Measurements from ENCODE around the gene MMP28. TPM values are rescaled to one million over a fixed set of nuclear protein-coding genes. Genes with fewer than 3 reads are reported as not detected.

MMP28 gene
- total RNA-seq, 2 donors from 2014 or later, result 62.5 to 66.7 TPM

GRCh38 chr17:35812456-35812855, 17.0 kb upstream of the MMP28 start:
- no peak for DNase-seq
- Histone ChIP-seq H3K9ac (ENCODE audit: low read depth in 2 of 2, low read length in 2 of 2) (no peak overlapping the region), H3K36me3 (peaks cover 8% of the 10 kb centered on the region), H3K4me1 (peaks cover 14% of the 10 kb centered on the region), H3K9me3 (no peaks in the 10 kb centered on the region), H3K4me3 (no peak overlapping the region), H3K27me3 (no peaks in the 10 kb centered on the region), H3K27ac (no peak overlapping the region)
- intact Hi-C loops (cut with DNase I), result no loop called here
- TF ChIP-seq, protein P1, sequence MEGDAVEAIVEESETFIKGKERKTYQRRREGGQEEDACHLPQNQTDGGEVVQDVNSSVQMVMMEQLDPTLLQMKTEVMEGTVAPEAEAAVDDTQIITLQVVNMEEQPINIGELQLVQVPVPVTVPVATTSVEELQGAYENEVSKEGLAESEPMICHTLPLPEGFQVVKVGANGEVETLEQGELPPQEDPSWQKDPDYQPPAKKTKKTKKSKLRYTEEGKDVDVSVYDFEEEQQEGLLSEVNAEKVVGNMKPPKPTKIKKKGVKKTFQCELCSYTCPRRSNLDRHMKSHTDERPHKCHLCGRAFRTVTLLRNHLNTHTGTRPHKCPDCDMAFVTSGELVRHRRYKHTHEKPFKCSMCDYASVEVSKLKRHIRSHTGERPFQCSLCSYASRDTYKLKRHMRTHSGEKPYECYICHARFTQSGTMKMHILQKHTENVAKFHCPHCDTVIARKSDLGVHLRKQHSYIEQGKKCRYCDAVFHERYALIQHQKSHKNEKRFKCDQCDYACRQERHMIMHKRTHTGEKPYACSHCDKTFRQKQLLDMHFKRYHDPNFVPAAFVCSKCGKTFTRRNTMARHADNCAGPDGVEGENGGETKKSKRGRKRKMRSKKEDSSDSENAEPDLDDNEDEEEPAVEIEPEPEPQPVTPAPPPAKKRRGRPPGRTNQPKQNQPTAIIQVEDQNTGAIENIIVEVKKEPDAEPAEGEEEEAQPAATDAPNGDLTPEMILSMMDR (IDR thresholded peaks at IDR 0.05), result no peak

DNA sequence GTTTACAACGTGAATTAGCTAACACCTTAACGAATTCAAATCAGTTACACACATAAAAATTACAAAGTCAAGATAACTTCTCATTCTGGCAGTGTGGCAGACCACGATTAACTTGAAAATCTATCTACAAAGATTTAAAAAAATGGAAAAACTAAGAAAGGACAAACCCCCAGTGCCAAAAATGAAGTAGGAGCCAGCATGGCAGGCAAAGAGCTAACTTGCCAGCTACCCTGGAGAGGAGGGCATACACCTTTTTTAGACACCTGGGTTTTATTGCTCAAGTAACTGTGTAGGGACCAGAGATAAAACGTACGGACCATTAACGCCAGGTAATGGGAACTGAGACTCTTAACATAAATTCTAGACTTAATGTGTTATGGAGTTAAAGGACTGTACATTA, 16.3 kb upstream of the MMP28 start:
- no peaks in the 10 kb centered on the region for H3K9me3 ChIP-seq
- H3K4me3 ChIP-seq, result no peak overlapping the region
- H3K27ac ChIP-seq, result no peak overlapping the region
- H3K27me3 ChIP-seq, result no peaks in the 10 kb centered on the region
- no peak overlapping the region for H3K9ac ChIP-seq (ENCODE audit: low read depth in 2 of 2, low read length in 2 of 2)
- TF ChIP-seq, protein P1 (IDR thresholded peaks at IDR 0.05), result no peak
- DNase-seq, result no peak
- intact Hi-C loops (cut with DNase I), result no loop called here
- peaks cover 8% of the 10 kb centered on the region for H3K36me3 ChIP-seq
- peaks cover 14% of the 10 kb centered on the region for H3K4me1 ChIP-seq

- peak overlapping the region; percentile 84 for H3K27ac ChIP-seq
- intact Hi-C loops (cut with DNase I), result no loop called here
- no peaks in the 10 kb centered on the region for H3K27me3 ChIP-seq
- TF ChIP-seq, protein P1 (IDR thresholded peaks at IDR 0.05), result no peak
- peak overlapping the region; percentile 82 for H3K4me3 ChIP-seq
- peaks cover 14% of the 10 kb centered on the region for H3K4me1 ChIP-seq
- no peaks in the 10 kb centered on the region for H3K36me3 ChIP-seq
- H3K9me3 ChIP-seq, result no peaks in the 10 kb centered on the region
- peak overlapping the region; percentile 86 to 92 for H3K9ac ChIP-seq (ENCODE audit: low read depth in 2 of 2, low read length in 2 of 2)
- DNase-seq, result no peak
Measured at GRCh38 chr17:35809855-35810461, 14.5 kb upstream of the MMP28 start.

- Histone ChIP-seq H3K27ac (peak within 1 kb of the TSS; percentile 84), H3K9me3 (no peaks in the 10 kb centered on the region), H3K4me1 (peaks cover 14% of the 10 kb centered on the region), H3K9ac (ENCODE audit: low read depth in 2 of 2, low read length in 2 of 2) (peak within 1 kb of the TSS; percentile 86 to 92), H3K4me3 (peak within 1 kb of the TSS; percentile 82), H3K36me3 (no peaks in the 10 kb centered on the region), H3K27me3 (no peaks in the 10 kb centered on the region)
- peak; percentile 97 for DNase-seq
- TF ChIP-seq, protein P1 (IDR thresholded peaks at IDR 0.05), result peak; percentile 58
- intact Hi-C loops (cut with DNase I), result no loop called here
Measured at GRCh38 chr17:35808962-35809854, 13.8 kb upstream of the MMP28 start, which contains the start of gene TAF15. Gene TAF15, plus strand, starts transcription at chr17:35809484. Its CDS starts 86 bp downstream, at chr17:35809570.

- Histone ChIP-seq H3K9me3 (no peaks in the 10 kb centered on the region), H3K4me3 (peak overlapping the region; percentile 82), H3K27ac (peak overlapping the region; percentile 84), H3K9ac (ENCODE audit: low read depth in 2 of 2, low read length in 2 of 2) (peak overlapping the region in 1 of 2 donors; percentile 86), H3K27me3 (no peaks in the 10 kb centered on the region), H3K4me1 (peaks cover 14% of the 10 kb centered on the region), H3K36me3 (no peaks in the 10 kb centered on the region)
- TF ChIP-seq, protein P1 (IDR thresholded peaks at IDR 0.05), result no peak
- intact Hi-C loops (cut with DNase I), result no loop called here
- DNase-seq, result no peak
Measured at GRCh38 chr17:35808240-35808961, 13.0 kb upstream of the MMP28 start.
